Fibroblast of upper back skin (primary cell): Measurements from ENCODE around the gene AGBL4.

ENCODE experiments used
- DNase-seq: peaks from one replicate; pipeline ENCODE4 v3.0.0-alpha.2; 2013

Gene AGBL4

DNA sequence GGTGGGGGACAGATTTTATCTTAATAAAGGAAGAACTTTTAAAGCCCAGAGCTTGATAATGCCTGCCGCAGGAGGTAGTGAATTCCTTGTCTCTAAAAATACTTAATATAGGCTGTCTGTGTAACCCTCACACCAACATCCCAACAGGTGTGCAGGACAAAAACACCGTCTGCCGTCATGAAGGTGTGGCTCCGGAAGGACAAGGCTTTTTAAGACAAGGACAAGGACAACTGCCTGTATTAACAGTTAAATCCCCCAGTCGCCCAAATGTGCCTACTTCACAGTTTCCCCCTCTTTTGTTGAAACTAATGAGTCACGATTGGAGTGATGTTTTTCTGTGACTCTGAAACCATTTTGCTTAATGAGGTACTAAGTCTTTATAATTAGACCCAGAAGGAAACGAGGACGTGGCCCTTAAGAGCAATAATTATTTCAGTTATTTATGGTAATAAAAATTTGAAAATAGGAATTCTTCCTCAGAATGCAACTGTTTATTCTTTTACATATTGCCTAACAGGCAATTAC, 1524.5 kb downstream of the AGBL4 start:
- no peak for DNase-seq

DNA sequence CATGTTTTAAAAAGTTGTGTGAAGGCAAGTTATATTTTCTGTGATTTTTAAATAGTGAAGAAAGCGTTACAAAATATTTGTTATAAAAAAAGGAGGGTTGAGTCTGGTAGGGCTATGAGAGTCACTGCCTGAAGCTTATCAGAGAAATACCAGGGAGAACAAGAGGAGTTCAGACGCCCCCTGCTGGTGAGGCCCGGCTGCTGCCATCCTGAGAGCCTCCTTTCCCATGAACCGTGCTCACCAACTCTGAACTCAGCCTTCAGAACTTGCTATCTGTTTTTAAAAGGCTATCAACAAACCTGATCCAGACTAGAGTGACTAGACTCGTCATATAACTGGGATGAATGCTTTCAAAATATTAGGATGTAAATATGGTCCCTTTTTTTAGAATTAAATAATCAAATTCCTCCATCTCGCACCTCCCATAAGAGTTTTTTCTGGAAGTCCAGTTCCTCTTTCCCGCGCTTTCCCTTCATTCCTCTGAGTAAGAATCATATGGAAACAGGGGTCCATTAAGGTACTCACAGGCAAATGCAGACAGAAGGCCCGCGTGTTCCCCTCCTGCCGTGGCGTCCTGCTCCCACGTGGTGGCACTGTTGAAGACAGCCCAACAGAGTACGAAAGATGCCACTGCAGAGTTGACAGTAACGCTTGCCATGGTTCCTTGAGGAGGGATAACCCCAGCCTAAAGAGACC, 1525.5 kb downstream of the AGBL4 start:
- DNase-seq = peak; percentile 62

DNA sequence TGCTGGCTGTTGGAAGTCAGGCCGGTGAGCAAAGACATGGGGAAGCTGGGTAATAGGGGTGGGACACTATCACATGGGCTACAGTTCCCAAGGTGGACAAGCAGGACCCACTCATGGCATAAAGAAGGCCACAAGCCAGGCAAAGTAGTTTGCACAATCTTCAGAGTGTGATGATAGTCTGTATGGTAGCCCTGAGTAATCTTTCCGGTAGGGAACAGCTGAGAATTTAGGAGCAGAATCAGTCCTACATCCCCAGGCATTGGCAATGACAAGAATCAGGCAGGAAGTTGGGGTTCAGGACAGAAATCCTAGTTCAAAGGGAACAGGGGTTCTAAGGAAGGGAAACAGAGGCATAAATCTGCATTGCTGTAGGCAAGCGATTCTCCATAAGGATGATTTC, 1527.8 kb downstream of the AGBL4 start:
- no peak for DNase-seq

DNA sequence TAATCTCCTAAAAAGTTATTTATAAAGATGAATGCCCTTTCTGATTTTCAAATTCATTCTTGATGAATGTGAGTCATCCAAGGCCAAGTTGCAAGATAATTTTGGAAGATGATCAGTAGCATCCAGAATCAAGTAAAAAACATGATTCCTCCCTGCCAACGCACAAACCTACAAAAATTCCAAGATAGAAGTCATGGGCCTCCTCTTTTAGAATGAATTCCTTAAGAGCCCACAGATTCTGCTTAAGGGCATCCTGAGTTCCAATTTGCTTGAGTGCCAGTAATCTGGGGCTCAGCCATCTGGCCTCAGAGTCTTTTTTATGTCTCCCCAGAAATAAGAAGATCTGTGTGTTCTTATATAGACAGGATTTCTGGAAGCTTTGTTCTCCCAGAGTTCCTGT, 1528.6 kb downstream of the AGBL4 start:
- DNase-seq = no peak

DNA sequence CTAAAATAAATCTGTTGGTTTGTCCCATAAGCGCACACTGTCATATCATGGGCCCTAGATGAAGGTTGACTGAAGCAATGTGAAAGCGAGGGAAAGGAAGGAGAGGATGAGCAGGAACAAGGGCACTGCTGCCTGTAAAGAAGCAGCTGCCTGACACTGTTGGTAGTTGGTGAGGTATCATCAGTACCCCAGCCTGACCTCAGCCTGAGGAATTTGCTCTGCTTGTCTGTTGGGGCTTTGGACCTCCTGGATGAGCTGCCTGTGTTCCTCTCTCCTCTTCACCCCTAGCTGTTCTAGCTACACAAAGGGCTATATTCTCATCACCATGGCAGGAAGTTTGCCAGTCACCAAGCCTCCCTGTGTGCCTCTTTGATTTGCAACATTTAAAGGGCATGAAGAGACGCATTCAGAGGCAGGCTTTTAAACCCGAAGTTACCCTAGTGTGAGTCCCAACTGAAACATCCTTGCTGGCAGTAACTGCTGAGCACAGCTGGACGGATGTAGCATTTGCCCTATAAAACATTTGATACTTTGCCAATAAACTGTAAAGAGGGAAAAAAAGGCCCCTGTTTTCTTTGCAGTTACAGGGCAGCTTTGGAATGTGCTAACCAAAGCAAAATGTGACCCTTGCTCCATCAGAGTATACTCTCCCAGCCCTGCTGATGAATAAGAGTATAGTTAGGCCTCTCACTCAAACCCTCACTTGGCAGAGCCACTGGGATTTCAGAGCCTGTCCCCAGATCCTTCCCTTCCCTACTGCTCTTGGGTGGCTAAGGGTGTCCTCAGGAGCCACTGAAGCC, 1529.6 kb downstream of the AGBL4 start:
- peak; percentile 72 for DNase-seq

DNA sequence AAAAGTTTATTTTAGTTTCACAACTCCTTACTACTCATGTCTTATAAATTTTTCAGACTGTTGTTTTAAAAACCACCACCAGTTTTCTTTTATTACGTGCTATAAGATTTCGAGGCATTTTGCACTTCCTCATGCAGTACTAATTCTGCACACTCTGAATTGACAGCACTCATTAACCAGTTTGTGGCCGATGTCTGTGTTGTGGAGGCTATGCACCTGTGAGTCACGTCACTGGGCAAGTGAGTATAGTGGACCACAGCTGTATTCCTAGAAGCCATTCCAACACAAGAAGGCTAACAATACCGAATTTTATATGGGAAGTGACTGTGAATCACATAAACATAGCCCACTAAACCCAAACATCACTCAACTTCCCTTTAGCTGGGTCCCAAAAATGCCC, 1530.7 kb downstream of the AGBL4 start:
- no peak for DNase-seq

DNA sequence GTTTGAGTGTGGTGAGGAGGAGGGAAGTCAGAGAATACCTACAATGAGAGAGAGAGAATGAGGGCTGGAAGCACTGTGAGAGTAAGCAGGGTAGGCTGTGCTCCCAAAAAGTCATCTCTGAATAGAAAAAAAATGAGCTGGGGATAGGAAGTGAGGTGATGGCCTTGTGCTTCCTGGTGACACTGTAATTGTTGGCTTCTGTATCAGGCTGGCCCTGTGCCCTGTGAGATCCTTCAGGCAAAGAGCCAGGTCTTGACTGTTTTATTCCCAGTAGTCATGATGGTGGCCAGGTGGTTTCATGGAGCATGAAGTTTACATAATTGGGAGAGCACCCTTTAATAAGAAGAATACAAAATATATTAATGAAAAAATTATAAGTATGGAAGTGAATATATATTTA, 1531.4 kb downstream of the AGBL4 start:
- no peak for DNase-seq

DNA sequence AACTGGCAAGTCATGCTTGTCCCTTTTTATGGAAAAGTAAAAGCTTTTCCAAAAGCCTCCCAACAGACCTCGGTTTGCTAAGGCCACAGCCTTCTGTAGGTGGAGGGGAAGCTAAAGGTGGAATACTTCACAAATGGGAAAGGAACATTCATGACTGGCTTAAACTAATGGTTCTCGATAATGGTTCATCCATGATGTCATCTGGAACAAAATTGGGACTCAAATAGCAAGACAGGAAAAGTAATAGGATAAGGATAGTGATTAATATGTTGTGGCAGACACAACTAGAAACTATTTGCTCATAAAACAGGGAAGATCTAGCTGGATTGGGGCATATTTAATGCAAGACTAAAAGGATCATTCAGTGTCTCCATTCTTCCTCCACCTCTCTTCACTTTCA, 1535.0 kb downstream of the AGBL4 start:
- DNase-seq = no peak
